NCI-H748 treated with DMSO at 0.1 percent for 48 hours (cell line): ENCODE measurements around the gene COQ2.
"Not testable (repeated sequence)": the region's sequence is repeated elsewhere in the genome, so short reads cannot be mapped to it uniquely, and the experiment has no call there.

Experiments
- DNase-seq: peaks from one replicate; lab custom pipeline; 2025; lab: John Stamatoyannopoulos, UW

COQ2 gene, protein sequence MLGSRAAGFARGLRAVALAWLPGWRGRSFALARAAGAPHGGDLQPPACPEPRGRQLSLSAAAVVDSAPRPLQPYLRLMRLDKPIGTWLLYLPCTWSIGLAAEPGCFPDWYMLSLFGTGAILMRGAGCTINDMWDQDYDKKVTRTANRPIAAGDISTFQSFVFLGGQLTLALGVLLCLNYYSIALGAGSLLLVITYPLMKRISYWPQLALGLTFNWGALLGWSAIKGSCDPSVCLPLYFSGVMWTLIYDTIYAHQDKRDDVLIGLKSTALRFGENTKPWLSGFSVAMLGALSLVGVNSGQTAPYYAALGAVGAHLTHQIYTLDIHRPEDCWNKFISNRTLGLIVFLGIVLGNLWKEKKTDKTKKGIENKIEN

DNA sequence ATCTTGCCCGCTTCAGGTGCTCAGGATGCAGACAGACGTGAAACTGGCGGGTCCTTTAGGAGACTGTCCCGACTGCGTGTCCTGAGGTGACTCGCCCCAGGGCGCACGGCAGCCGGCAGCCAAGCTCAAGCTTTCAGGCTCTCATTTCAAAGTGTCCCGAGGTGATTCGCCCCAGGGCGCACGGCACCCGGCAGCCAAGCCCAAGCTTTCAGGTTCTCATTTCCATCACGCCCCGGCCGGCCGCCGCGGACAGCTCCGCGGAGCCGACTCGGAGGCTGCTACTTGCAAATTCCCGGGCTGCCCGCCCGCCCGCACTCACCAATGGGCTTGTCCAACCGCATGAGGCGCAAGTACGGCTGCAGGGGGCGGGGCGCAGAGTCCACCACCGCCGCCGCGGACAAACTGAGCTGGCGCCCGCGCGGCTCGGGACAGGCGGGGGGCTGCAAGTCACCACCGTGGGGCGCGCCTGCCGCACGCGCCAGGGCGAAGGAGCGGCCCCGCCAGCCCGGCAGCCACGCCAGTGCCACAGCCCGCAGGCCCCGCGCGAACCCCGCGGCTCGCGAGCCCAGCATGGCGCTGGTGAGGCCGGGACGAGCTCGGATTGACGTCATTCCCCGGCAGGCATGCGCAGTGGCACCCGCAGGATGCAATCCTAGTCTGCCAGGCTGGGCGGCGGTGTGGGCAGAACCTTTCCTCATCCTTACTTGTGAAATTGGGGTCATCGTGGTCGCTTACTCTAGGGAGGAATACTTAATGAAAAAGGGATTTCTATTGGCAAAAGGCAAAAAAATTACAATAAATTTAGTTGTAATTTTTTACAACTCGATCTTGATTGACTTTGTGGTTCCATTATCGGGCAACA is at the start of gene COQ2:
TSS of gene COQ2 (minus strand) at position 606 of the 862 bp plus-strand sequence. CDS start at position 572, 34 bp downstream.
- peak; percentile 59 for DNase-seq

DNA sequence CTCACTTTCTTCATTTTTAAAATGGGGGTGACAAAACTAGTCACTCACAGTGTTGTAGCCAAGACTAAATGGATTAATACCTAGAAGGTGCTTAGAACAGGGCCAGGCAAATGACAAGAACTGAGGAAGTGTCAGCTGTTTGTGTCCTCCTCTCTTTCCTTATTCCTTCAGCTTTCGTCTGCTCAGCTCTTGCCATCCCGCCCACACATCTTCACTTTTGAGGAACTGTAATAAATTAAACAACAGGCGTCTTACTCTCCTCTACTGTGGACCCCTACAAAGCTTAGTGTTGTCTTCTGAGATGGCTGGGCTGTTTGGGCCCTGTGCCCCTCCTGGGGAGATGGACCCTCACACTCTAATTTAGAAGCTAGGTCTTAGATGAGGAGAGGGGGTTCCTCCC is 47.4 kb upstream of the COQ2 start:
- no peak for DNase-seq

DNA sequence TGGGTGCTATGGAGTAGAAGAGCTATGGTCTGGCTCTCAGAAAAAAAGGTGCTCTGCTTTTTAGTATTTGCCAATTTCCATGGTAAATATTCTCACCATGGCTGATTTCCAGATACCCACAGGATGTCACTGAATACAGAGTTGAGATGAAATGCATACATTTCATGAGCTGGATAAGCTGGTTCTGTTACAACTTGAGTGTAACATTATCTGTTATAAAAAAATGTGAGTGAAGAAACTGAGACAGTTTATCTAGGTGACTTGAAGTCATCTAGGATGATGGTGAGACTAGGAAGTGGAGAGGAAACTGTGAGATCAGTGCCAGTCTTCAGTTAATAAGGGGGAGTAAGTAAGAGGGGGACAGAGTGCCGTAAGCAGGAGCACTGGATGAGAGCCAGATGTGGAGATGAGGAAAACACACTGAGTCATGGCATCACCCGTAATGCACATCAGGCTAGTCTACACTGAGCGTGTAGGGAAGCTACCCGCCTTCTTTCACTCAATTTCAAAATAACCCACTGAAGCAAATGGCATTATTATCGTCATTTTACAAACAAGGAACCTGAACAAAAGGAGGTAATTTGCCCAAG is 45.0 kb upstream of the COQ2 start:
- no peak for DNase-seq

DNA sequence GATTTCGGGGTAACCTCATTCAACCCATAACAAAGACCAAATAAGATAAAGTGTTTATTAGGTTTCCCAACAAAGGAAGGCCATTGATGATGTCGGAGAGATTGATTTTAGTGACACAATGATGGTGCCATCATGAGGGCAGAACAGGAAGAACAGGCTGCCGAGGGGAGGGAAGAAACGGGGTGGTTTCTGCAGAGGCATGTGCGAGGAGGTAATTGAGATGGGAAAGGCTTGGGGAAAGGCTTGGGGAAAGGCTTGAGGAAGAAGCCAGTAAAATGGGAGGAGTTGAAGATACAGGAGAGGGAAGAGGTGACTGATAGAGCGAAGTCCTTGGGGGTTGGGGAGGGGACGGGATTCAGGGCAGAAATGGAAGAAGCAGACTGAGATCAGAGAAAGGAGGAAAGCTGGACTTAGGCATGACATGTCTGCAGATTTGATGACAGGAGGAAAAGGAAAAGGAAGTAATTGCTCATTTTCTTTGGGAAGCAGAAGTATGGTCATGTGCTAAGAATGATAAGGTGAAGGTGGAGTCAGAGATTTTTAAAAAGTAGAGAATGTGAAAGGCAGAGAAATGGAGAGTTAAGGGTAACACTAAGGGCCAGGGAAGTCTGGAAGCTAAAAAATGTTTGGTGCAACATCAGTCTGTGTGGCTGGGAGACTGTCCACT is 44.1 kb upstream of the COQ2 start:
- DNase-seq, result no peak

DNA sequence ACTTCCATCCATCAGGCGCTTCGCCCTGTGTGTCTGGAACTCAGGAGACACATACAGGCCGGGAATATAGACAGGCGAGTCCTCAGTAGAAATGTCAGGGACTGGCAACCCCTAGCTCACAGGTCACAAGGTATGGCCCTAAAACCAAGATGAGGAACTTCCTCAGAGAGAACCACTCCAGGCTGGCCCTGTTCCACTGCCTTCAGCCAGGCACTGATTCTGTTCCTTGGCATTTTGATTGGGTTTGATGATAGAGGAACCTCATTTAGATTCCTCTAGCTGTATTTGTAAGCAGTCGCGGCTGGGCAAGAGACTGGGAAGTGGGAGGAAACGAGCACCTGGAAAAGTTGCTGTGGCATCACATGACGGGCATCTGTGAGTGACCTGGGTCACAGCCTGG is 41.9 kb upstream of the COQ2 start:
- no peak for DNase-seq

DNA sequence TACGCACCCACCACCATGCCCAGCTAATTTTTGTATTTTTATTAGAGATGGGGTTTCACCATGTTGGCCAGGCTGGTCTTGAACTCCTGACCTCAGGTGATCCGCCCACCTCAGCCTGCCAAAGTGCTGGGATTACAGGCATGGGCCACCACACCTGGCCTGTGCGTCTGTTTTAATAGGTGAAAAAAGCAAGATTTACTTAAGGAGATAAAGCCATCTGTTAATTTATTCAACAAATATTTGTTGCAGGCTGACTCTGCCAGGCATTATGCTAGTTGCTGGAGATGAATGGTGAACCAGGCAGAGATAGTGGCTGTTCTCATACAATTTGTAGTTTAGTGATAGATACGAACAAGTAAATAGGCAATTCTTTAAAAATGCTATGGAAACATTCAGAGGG is 40.7 kb upstream of the COQ2 start:
- not testable (repeated sequence) for DNase-seq

DNA sequence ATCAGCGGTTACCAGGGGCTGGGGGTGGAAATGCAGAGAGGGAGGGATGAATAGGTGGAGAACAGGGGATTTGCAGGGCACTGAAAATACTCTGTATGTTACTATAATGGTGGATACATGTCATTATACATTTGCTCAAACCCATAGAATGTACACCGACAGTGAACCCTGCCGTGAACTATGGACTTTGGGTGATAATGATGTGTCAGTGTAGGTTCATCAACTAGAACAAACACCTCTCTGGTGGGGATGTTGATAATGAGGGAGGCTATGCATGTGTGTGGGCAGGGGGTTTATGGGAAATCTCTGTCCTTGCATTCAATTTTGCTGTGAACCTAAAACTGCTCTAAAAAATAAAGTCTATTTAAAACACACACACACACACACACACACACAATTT is 38.5 kb upstream of the COQ2 start:
- no peak for DNase-seq

DNA sequence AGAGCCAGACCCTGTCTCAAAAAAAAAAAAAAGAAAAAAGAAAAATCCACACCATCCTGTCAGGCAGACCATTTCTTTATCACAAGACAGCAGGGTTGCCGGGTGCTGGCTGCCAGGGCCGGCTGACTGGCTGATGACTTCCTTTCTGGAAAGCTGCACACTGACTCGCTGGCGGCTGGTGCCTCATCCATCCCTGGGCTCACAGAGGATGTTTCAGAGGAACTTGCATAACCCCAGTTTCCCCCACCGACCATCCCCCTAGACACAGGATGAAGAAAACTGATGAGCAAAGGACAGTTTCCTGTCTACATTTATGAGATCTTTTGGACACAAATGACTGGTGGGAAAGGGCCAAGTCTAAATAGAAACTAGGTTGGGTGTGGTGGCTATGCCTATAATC is 36.0 kb upstream of the COQ2 start:
- DNase-seq, result no peak

DNA sequence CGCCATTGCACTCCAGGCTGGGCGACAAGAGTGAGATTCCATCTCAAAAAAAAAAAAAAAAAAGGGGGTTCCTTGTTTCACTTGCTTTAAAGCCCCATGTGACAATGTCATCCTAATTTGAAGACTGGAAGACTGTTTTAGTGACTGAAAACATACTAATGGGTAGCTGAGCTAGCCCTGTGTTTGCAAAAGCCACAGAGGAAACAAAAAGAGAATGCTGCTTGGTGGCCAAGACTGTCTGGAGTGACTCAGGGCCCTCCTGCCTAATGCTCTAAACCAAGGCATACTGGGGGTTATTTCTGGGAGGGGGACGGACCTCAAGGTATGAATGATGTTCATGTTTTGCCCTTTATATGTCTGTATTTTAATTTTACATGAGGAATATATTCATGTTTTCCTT is 34.1 kb upstream of the COQ2 start:
- no peak for DNase-seq

DNA sequence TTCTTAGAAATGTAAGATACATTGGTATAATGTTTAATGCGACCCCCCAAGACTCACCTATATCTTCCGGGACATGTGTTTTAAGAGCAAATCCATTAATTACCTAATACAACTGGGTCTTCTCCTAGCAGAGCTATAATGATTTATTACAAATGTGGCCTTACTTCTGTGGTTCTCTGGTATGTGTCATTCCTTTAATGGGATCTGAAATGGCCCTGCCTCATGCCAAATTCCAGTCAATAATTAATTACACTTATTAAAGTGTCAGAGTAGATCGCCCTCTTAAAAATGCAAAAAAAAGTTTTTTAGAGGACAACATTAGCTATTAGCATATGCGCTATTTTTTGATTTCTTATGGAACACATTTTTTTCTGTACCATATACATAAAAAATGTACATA is 33.1 kb upstream of the COQ2 start:
- DNase-seq, result no peak

DNA sequence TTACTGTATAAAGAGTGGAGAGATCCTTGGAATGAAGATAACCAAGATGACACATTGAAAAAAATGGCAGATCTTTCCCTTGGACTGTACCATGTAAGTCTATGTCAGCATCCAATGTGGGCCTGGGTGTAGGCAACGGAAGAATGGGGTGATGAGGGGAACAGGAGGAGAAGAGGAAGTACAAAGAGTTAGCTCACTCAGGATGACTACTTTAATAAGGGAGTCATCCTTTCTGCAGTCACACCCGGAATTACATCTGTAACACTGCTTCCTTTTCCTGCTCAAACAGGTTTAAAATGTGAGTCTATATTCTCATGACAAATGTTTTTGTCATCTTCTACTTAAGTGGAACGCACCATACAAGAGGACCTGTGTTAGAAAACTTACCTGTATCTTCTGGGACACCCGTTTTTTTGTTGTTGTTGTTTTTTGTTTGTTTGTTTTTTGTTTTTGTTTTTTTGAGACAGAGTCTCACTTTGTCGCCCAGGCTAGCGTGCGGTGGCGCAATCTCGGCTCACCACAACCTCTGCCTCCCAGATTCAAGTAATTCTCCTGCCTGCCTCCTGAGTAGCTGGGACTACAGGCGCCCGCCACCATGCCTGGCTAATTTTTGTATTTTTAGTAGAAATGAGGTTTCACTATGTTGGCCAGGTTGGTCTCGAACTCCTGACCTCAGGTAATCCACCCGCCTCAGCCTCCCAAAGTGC is 32.0 kb upstream of the COQ2 start:
- DNase-seq, result no peak

DNA sequence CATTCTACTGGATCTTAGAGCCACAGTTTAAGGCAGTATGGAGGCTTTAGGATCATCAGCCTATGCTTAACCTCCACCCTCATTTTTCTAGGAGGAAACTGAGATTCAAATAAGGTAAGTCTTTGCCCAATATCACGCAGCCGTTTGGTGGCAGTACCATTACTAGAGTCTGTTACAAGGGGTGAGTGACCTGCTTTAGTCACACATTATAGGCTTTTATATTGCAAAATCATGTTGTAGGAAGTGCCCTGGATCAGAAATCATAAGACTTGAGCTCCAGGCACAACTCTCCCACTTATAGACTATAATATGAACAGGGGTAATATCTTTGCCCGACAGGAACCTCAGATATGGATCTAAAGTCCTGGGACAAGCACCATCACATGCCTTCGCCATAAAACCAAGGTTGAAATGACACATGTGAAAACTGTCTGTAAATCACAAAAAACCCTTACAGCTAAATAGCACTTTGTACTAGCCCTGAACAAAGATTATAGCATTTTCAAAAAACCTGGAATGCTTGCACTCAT is 30.8 kb upstream of the COQ2 start:
- DNase-seq, result no peak

DNA sequence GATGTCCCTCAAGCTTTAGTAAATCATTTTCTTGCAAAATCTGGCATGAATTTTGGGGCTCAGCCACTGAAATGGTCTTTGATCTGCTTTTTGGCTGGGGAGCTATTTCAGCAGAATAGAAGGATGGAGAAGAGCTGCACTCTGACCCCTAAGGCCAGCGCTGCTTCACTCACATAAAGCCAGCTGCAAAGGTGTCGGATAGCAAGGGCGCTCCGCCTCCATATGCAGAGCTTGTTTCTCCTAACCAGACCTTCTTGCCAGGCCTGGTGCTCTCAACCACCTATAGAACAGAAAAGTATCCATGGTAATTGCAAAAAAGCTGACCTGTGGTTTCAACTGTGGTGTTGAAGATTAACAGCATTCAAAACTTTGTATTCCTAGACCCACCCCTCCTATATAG is 24.1 kb upstream of the COQ2 start:
- DNase-seq, result no peak

DNA sequence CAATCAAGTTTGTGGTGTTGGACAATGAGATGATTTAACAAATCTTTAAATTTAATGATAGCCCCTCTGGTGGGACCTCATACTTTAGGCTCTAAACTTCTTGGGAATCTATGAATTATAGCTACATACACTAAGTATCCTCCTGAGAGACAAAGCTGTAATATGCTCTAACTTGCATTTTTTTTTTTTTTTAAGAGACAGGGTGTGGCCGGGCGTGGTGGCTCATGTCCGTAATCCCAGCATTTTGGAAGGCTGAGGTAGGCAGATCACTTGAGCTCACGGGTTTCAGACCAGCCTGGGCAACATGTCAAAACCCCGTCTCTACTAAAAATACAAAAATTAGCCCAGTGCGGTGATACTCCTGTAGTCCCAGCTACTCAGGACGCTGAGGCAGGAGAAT is 23.3 kb upstream of the COQ2 start:
- DNase-seq, result no peak

DNA sequence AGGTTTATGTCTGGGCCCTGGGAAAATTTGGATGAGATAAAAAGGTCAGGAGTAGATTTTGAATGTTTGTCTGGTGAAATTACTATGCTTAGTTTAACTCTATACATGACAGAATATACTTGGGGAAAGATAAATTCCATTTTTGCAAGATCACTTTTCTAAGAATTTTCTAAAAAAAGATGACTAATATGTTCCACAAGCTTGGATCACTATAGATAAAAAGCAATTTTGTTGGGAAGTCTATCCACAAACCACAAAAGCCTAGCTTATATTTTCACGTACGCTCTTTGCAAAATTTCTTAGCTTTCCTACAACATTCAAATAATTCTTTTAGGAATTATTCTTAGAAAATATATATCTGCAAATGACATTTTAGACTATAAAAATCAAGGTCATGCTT is 20.6 kb upstream of the COQ2 start:
- no peak for DNase-seq

DNA sequence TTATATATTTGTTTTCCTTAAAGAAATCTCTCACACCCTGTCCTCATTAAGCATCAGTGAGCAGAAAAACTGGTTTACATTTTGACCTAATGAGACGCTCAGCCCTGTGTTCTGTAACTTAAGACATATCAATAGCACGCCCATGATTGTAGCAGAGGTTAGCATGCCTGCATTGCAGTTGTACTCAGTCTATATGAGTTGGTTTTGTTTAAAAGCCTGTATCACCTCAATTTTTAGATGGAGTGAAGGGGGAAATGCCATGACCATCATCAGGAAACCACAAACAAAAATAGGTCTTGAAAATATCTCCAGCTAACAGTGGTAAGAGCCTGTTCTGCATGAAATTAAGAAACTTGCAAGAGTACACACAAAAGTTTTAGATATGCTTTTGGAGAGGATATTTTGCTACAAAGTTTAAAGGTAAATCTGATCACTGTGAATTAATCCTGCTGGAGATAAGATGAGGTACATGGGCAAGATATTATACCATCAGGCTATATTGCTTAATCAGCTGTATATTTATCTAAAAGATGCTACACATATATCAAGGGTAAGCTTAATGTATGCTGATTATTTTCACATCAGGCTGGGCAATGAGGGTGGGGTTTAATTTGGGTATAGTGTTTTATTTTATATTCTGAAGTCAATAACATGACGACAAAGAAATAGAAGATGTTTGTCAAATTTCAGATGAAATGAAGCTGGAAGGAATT is 13.1 kb upstream of the COQ2 start:
- no peak for DNase-seq

DNA sequence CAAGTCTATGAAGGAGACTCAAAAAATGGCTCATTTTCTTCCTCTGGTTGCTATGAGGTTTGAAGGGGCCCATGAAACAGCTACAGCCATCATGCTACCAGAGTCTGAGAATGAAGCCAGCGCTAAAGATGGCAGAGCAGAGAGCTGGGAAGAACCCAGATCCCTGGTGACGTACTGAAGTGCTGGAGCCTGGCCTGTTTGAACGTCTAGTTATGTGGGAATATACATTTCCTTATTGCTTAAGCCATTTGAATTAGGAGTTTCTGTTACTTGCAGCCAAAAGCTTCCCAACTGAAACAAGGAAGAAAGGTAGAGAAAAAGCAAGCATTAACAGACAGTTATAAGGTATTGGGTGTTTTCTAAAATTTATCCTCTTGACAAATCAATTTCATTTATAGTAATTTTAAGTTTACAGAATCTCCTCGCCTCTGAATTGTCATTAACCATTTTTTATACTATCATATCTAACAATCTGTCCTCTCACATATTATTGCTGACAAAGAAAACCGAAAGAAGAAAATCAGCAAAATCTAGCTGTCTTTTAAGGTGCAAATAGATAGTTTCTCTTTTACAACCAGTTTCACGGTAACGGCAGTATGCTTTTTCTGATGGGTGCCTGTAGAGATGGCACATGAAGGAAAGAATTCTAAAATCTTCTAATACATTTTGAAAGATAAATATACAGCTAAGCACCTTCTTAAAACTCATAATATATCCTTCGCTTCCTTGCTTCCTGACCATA is 8.9 kb upstream of the COQ2 start:
- DNase-seq, result no peak

DNA sequence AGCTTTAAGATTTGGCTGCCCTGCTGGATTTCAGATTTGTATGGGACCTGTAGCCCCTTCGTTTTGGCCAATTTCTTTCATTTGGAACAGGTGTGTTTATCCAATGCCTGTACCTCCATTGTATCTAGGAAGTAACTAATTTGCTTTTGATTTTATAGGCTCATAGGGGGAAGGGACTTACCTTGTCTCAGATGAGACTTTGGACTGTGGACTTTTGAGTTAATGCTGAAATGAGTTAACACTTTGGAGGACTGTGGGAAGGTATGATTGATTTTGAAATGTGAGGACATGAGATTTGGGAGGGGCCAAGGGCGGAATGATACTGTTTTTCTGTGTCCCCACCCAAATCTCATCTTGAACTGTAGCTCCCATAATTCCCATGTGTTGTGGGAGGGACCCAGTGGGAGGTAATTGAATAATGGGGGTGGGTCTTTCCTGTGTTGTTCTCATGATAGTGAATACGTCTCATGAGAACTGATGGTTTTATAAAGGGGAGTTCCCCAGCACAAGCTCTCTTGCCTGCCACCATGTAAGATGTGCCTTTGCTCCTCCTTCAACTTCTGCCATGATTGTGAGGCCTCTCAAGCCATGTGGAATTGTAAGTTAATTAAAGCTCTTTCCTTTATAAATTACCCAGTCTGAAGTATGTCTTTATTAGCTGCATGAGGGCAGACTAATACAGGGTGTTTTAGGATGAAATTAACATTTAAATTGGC is 5.6 kb upstream of the COQ2 start:
- DNase-seq, result not testable (repeated sequence)

DNA sequence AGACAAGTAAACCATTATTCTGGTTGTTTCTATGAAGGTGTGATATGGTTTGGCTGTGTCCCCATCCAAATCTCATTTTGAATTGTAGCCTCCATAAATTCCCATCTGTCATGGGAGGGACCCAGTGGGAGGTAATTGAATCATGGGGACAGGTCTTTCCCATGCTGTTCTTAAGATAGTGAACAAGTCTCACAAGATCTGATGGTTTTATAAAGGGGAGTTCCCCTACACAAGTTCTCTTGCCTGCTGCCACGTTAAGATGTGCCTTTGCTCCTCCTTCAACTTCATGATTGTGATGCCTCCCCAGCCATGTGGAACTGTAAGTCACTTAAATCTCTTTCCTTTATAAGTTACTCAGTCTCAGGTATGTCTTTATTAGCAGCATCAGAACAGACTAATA is 3.8 kb upstream of the COQ2 start:
- DNase-seq, result not testable (repeated sequence)

DNA sequence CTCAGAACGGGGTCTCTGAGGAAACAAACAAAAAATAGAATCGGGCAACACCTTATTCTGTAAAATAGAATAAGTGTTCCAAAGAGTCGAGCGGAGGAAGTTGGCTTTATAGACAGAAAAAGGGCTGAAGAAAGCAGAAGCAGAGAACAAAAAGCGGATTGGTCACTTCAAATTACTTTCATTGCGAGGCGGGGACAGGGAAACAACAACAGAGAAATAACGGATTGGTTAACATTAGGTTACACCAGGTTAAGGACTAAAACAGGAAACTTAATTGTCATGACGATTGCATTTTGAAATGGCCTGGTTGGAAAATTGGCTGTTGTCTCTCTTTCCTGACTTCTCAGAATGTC is 433 bp upstream of the COQ2 start:
- peak; percentile 43 for DNase-seq
